Caco-2 (cell line): ENCODE measurements around the gene DIP2B. TPM values are rescaled to one million over a fixed set of nuclear protein-coding genes. Genes with fewer than 3 reads are reported as not detected.

ENCODE experiments used
- BruUV-seq: library from RNA; stranded (reverse); fragments of 400-500 nt; replicated peaks from 2 replicates; lab custom pipeline; 2021; lab: Mats Ljungman, UMichigan
- CTCF ChIA-PET: fragments of 300-600 bp; sonication (Branson Sonifier 250); formaldehyde crosslinking; loops from one replicate; lab custom pipeline; 2022; ENCODE audit warnings: antibody characterized with exemption; lab: Charles Lee
- POLR2A ChIA-PET: fragments of 300-600 bp; sonication (Branson Sonifier 250); formaldehyde crosslinking; loops from one replicate; lab custom pipeline; 2022; ENCODE audit warnings: antibody characterized with exemption; lab: Charles Lee
- DNase-seq, 2 experiments: peaks; one replicate each; pipeline versions ENCODE4 v3.0.0 to v3.0.0-alpha.2; 2020 to 2022
- H3K27me3 ChIP-seq: replicated peaks from 2 replicates; pipeline ENCODE4 v1.6.0; 2011; ENCODE audit warnings: low read length; ENCODE audit not compliant: control insufficient read depth, insufficient read depth
- H3K36me3 ChIP-seq: 2 replicates; pipeline ENCODE4 v1.5.1; 2011; ENCODE audit warnings: low read length; ENCODE audit not compliant: control insufficient read depth, insufficient read depth
- H3K4me1 ChIP-seq: fragments of 250-450 bp; sonication (Bioruptor Pico); 2 replicates; pipeline ENCODE4 v1.5.1; 2020; ENCODE audit warnings: mild to moderate bottlenecking
- H3K4me3 ChIP-seq: 2 replicates; pipeline ENCODE4 v1.5.1; 2011; ENCODE audit warnings: low read depth, mild to moderate bottlenecking, control low read depth, low read length
- H3K9me3 ChIP-seq: fragments of 250-450 bp; sonication (Bioruptor Pico); 2 replicates; pipeline ENCODE4 v1.5.1; 2020; ENCODE audit warnings: mild to moderate bottlenecking, moderate library complexity
- H3K27ac Mint-ChIP-seq: one replicate; pipeline ENCODE4 v1.8.0; 2022; ENCODE audit warnings: mixed read lengths; ENCODE audit not compliant: unreplicated experiment
- H3K27me3 Mint-ChIP-seq: one replicate; pipeline ENCODE4 v1.8.0; 2022; ENCODE audit warnings: mixed read lengths; ENCODE audit not compliant: insufficient read depth, unreplicated experiment
- H3K36me3 Mint-ChIP-seq: one replicate; pipeline ENCODE4 v1.8.0; 2022; ENCODE audit warnings: mild to moderate bottlenecking, mixed read lengths; ENCODE audit not compliant: insufficient read depth, unreplicated experiment
- H3K4me1 Mint-ChIP-seq: one replicate; pipeline ENCODE4 v1.8.0; 2022; ENCODE audit warnings: low read depth, mixed read lengths; ENCODE audit not compliant: unreplicated experiment
- H3K4me3 Mint-ChIP-seq: one replicate; pipeline ENCODE4 v1.8.0; 2022; ENCODE audit warnings: mild to moderate bottlenecking, moderate library complexity, mixed read lengths; ENCODE audit not compliant: unreplicated experiment
- H3K9me3 Mint-ChIP-seq: one replicate; pipeline ENCODE4 v1.8.0; 2022; ENCODE audit warnings: mixed read lengths; ENCODE audit not compliant: unreplicated experiment
- CTCF ChIP-seq, 2 experiments: fragments of 200-600 bp in 1 of 2; IDR thresholded peaks; 1 replicate in 1 of 2; 2 replicates in 1 of 2; pipeline versions ENCODE4 v1.5.1 to v1.8.0; 2011 to 2022; ENCODE audit warnings: antibody characterized with exemption in 1 of 2, control low read depth in 1 of 2, inconsistent platforms in 1 of 2, low read depth in 1 of 2, low read length in 1 of 2, mild to moderate bottlenecking in 1 of 2, moderate library complexity in 1 of 2; ENCODE audit not compliant: insufficient read depth in 1 of 2, severe bottlenecking in 1 of 2, unreplicated experiment in 1 of 2
- intact Hi-C: fragments of 100-400 bp; cut with micrococcal nuclease; formaldehyde crosslinking; loops from one replicate; pipeline ENCODE4 v1.10.0; 2022; ENCODE audit not compliant: unreplicated experiment
- total RNA-seq: library from RNA; stranded (reverse); gene quantifications from 2 replicates; pipeline ENCODE4 v1.2.3, GENCODE V29; 2022

Gene DIP2B
- total RNA-seq, 1 experiment from 2014 or later: 32.7 TPM

- CTCF ChIA-PET: interaction anchor here (0.5 to 2.5 kb wide), 23 partner anchors 10 to 632 kb away, joined by 3 to 31 read pairs (median 4); partner anchors contain the start of genes DAZAP2, POU6F1 and SLC11A2
- H3K36me3 ChIP-seq: no peaks in the 10 kb centered on the region
- TF ChIP-seq CTCF (IDR thresholded peaks at IDR 0.05; ENCODE audit: insufficient read depth in 1 of 2, low read depth in 1 of 2, low read length in 1 of 2, severe bottlenecking in 1 of 2, unreplicated experiment in 1 of 2): no peak
- H3K9me3 Mint-ChIP-seq: no peaks in the 10 kb centered on the region
- peak overlapping the region; percentile 95 for H3K27ac Mint-ChIP-seq
- H3K27me3 Mint-ChIP-seq: no peaks in the 10 kb centered on the region
- H3K4me3 Mint-ChIP-seq: peak overlapping the region; percentile 83
- H3K4me1 Mint-ChIP-seq: peaks cover 31% of the 10 kb centered on the region
- BruUV-seq: no TSS peak
- POLR2A ChIA-PET: interaction anchor here (0.8 to 2.6 kb wide), 6 partner anchors 15 to 454 kb away, joined by 3 to 11 read pairs (median 4); partner anchors contain the start of gene SLC11A2
- H3K27me3 ChIP-seq: no peaks in the 10 kb centered on the region
- intact Hi-C loops: loop anchor here (1.0 kb wide), 4 partner anchors 22 to 264 kb away; no protein-coding TSS in a partner anchor
- H3K9me3 ChIP-seq: no peaks in the 10 kb centered on the region
- H3K36me3 Mint-ChIP-seq: peaks cover 39% of the 10 kb centered on the region
- H3K4me1 ChIP-seq: peaks cover 26% of the 10 kb centered on the region
- DNase-seq: peak; percentile 56 to 60
- H3K4me3 ChIP-seq: peak overlapping the region; percentile 75
Observed at GRCh38 chr12:50764286-50765094, 259.7 kb downstream of the DIP2B start.

DNA sequence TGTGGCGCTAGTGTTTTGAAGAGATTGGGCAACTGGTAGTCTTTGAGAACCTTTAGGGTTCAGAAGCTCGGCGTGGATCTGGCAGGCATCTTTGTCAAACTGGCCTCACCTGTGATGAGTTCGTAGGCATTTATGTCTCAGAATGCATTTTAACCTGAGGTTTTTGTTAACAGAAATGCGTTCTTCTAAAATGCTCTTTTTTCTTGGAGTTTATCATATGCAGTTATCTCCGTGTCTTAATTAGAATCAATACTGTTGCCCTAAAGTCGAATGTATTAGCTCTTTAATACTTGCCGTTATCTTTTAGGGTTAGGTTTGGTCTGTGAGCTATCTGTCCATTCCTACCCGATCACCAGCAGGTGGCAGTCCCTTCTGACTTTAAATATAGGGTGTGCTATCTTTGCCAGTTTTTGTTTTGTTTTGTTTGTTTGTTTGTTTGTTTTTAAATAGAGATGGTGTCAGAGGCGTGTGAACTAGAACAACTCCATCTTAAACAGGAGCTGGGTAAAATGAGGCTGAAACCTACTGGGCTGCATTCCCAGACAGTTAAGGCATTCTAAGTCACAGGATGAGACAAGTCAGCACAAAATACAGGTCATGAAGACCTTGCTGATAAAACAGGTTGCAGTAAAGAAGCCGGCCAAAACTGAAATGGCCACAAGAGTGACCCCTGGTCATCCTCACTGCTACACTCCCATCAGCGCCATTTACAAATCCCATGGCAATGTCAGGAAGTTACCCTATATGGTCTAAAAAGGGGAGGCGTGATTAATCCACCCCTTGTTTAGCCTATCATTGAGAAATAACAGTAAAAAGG is 260.5 kb downstream of the DIP2B start:
- Mint-ChIP-seq H3K9me3 (no peaks in the 10 kb centered on the region), H3K27me3 (no peaks in the 10 kb centered on the region), H3K27ac (peak overlapping the region; percentile 95), H3K36me3 (peaks cover 39% of the 10 kb centered on the region), H3K4me3 (peak overlapping the region; percentile 83), H3K4me1 (peaks cover 31% of the 10 kb centered on the region)
- CTCF ChIA-PET: interaction anchor here (0.5 to 2.5 kb wide), 23 partner anchors 9 to 937 kb away, joined by 3 to 31 read pairs (median 4); partner anchors contain the start of genes DAZAP2, POU6F1 and SLC11A2
- peak in 1 of 2 experiments; percentile 55 for DNase-seq
- Histone ChIP-seq H3K27me3 (no peaks in the 10 kb centered on the region), H3K36me3 (no peaks in the 10 kb centered on the region), H3K4me1 (peaks cover 26% of the 10 kb centered on the region), H3K9me3 (no peaks in the 10 kb centered on the region), H3K4me3 (peak overlapping the region; percentile 75)
- POLR2A ChIA-PET: interaction anchor here (0.5 to 2.6 kb wide), 4 partner anchors 221 to 453 kb away, joined by 3 to 11 read pairs (median 4); partner anchors contain the start of gene SLC11A2
- peak; percentile 78 to 85 for TF ChIP-seq CTCF (IDR thresholded peaks at IDR 0.05; ENCODE audit: insufficient read depth in 1 of 2, low read depth in 1 of 2, low read length in 1 of 2, severe bottlenecking in 1 of 2, unreplicated experiment in 1 of 2)
- intact Hi-C loops: loop anchor here (1.0 kb wide), 4 partner anchors 21 to 263 kb away; no protein-coding TSS in a partner anchor
- BruUV-seq: TSS peak; percentile 36
